Astrocyte (in vitro differentiated cells and primary cell): ENCODE results near the gene ADD1.

Experiments used
- CTCF ChIP-seq: IDR thresholded peaks from 2 replicates; pipeline ENCODE4 v1.5.1; 2011; ENCODE audit warnings: low read depth, mild to moderate bottlenecking, inconsistent platforms, low read length, moderate library complexity; ENCODE audit not compliant: insufficient read depth
- EZH2 ChIP-seq: IDR thresholded peaks from 2 replicates; pipeline ENCODE4 v1.6.1; 2012; ENCODE audit warnings: mild to moderate bottlenecking, low read length, inconsistent platforms; ENCODE audit not compliant: insufficient read depth

GRCh38 chr4:2963966-2964471 is 120.4 kb downstream of the ADD1 start:
- no peak for TF ChIP-seq CTCF
- TF ChIP-seq EZH2 = no peak
